Esophagus squamous epithelium (tissue), 5 donors: ENCODE measurements around the gene PSTPIP2. TPM values are rescaled to one million over a fixed set of nuclear protein-coding genes. Genes with fewer than 3 reads are reported as not detected.

Source experiments
- DNase-seq: peaks from one replicate; lab custom pipeline; 2025; lab: John Stamatoyannopoulos, UW
- H3K27ac ChIP-seq, 4 donors: fragments of 200-600 bp; sonication (generic); one replicate each; pipeline ENCODE4 v1.5.1; 2016 to 2019; ENCODE audit warnings: mild to moderate bottlenecking in 1 of 4
- H3K27me3 ChIP-seq, 4 donors: fragments of 200-600 bp; sonication (generic); 1 replicate in 3 of 4; 2 replicates in 1 of 4; pipeline versions ENCODE4 v1.5.1 to v1.6.0; 2017 to 2021; ENCODE audit warnings: antibody characterized with exemption in 1 of 4
- H3K36me3 ChIP-seq, 3 donors: fragments of 200-600 bp; sonication (generic); one replicate each; pipeline ENCODE4 v1.5.1; 2016 to 2019
- H3K4me1 ChIP-seq, 3 donors: fragments of 200-600 bp; sonication (generic); one replicate each; pipeline ENCODE4 v1.5.1; 2017 to 2019
- H3K4me3 ChIP-seq, 4 donors: fragments of 200-600 bp; sonication (generic); 1 replicate in 3 of 4; 2 replicates in 1 of 4; pipeline ENCODE4 v1.5.1; 2016 to 2019; ENCODE audit warnings: mild to moderate bottlenecking in 2 of 4, moderate library complexity in 1 of 4
- H3K9me3 ChIP-seq, 3 donors: fragments of 200-600 bp; sonication (generic); one replicate each; pipeline ENCODE4 v1.5.1; 2016 to 2019
- POLR2A ChIP-seq, 4 donors: fragments of 450-650 bp; IDR thresholded peaks; one replicate each; pipeline ENCODE4 v1.6.1; 2017; ENCODE audit warnings: antibody characterized with exemption in 4 of 4, mild to moderate bottlenecking in 4 of 4, moderate library complexity in 3 of 4
- WGBS, 2 donors: methylation state at CpG; one replicate each; pipeline ENCODE4 v1.1.5; 2018; 5-methylcytosine and 5-hydroxymethylcytosine counted together
- intact Hi-C: fragments of 100-400 bp; cut with DNase I; formaldehyde crosslinking; loops from one replicate; pipeline ENCODE4 v1.15.0; 2022
- total RNA-seq, 4 donors: library from RNA; depleted of rRNA; stranded (reverse); fragments of >200 nt; gene quantifications; one replicate each; pipeline ENCODE4 v1.1.0, GENCODE V29; 2016
- TF ChIP-seq, protein P1 (sequence below), 6 experiments: fragments of 450-650 bp in 4 of 6; fragments of 200-600 bp in 2 of 6; sonication (generic) in 2 of 6; IDR thresholded peaks; one replicate each; pipeline ENCODE4 v1.5.1; 2016 to 2019; ENCODE audit warnings: antibody characterized with exemption in 6 of 6, mild to moderate bottlenecking in 4 of 6, moderate library complexity in 4 of 6
- donor health status: DM: yes; HTN: yes; CAD: no.

PSTPIP2 gene
- total RNA-seq, 4 donors from 2014 or later = 5.6 to 18.7 (median 11.1) TPM

DNA sequence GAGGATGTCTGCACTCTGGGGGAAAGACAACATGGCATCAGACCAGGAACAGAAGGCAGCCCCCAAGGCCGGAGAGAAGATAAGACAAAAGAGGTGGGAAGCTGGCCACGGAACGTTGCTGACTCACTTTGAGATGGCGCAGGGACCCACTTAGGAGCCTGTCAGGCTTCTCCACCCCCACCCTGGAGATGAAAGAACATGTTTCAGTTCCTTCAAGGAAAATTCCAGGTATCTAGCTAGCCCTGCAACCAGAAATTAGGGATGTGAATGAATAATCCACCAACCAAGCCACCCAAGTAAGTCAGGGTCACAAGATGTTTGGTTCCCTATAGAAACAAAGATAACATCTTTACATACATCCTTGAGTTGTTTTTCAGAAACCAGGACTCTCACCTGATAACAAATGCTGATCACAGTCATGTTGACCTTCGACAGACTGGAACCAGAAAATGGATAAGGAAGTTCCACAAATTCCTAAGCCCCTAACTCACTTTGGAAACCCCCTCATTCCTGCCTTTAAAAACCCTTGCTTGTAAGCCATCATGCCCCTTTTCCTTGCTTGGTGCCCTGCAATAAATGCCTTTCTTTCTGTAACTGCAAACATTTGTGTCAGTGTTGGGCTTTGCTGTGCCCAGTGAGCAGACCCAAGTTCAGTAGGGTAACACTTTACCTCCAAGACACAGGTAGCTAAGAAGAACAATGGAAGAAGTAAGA is 31.9 kb downstream of the PSTPIP2 start:
- Histone ChIP-seq H3K4me1 (peaks cover 0 to 13% (median 9%) of the 10 kb centered on the region in 3 donors), H3K27ac (no peak overlapping the region)
- 64 to 70% methylated on average over 5 of the region's 5 CpGs for WGBS, 2 donors

DNA sequence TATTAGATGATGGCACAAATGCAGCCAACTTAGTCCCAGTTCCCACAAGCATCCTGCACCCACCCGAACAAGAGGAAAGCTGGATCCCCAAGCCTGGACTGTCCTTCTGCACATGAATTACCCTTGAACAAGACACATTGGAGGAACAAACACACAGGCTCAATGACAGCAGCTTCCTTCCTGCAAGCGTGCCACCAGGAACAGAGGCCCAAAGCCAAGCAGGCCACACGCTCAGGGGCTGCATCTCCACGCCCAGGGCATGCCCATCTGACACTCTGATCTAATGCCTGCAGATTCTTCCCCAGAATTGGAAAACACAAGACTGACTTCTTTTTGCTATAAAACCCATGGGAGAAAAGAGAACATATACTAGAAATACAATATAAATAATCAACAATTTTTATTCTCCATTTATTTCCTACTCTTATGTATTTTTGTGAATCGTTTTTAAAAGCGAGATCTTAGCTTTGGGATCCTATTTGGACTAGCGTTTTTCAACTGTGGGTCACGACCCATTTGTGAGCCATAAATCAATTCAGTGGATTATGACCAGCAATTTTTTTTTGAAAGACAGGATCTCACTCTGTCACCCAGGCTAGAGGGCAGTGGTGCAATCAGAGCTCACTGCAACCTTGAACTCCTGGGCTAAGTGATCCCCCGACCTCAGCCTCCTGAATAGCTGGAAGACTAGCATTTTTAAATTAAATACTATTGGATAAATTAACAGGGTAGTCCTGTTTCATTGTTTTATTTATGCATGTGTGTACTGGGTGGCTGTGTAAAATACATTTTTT is 34.4 kb downstream of the PSTPIP2 start:
- Histone ChIP-seq H3K4me1 (peaks cover 0 to 11% (median 8%) of the 10 kb centered on the region in 3 donors), H3K4me3 (no peak overlapping the region), H3K9me3 (no peaks in the 10 kb centered on the region), H3K36me3 (peaks cover 0 to 21% (median 0%) of the 10 kb centered on the region in 3 donors), H3K27me3 (no peaks in the 10 kb centered on the region), H3K27ac (no peak overlapping the region)
- 72 to 79% methylated on average over 9 of the region's 9 CpGs for WGBS, 2 donors
- no peak for DNase-seq
- intact Hi-C loops = no loop called here
- no peak for TF ChIP-seq POLR2A (IDR thresholded peaks at IDR 0.05)
- TF ChIP-seq, protein P1, sequence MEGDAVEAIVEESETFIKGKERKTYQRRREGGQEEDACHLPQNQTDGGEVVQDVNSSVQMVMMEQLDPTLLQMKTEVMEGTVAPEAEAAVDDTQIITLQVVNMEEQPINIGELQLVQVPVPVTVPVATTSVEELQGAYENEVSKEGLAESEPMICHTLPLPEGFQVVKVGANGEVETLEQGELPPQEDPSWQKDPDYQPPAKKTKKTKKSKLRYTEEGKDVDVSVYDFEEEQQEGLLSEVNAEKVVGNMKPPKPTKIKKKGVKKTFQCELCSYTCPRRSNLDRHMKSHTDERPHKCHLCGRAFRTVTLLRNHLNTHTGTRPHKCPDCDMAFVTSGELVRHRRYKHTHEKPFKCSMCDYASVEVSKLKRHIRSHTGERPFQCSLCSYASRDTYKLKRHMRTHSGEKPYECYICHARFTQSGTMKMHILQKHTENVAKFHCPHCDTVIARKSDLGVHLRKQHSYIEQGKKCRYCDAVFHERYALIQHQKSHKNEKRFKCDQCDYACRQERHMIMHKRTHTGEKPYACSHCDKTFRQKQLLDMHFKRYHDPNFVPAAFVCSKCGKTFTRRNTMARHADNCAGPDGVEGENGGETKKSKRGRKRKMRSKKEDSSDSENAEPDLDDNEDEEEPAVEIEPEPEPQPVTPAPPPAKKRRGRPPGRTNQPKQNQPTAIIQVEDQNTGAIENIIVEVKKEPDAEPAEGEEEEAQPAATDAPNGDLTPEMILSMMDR (IDR thresholded peaks at IDR 0.05) = no peak

More for the DNA sequence above, 31.9 kb downstream of the PSTPIP2 start:
- Histone ChIP-seq H3K36me3 (peaks cover 0 to 16% (median 0%) of the 10 kb centered on the region in 3 donors), H3K9me3 (no peaks in the 10 kb centered on the region), H3K4me3 (no peak overlapping the region), H3K27me3 (no peaks in the 10 kb centered on the region)
- intact Hi-C loops = no loop called here
- TF ChIP-seq, protein P1 (IDR thresholded peaks at IDR 0.05) = no peak
- TF ChIP-seq POLR2A (IDR thresholded peaks at IDR 0.05) = no peak
- DNase-seq = no peak

DNA sequence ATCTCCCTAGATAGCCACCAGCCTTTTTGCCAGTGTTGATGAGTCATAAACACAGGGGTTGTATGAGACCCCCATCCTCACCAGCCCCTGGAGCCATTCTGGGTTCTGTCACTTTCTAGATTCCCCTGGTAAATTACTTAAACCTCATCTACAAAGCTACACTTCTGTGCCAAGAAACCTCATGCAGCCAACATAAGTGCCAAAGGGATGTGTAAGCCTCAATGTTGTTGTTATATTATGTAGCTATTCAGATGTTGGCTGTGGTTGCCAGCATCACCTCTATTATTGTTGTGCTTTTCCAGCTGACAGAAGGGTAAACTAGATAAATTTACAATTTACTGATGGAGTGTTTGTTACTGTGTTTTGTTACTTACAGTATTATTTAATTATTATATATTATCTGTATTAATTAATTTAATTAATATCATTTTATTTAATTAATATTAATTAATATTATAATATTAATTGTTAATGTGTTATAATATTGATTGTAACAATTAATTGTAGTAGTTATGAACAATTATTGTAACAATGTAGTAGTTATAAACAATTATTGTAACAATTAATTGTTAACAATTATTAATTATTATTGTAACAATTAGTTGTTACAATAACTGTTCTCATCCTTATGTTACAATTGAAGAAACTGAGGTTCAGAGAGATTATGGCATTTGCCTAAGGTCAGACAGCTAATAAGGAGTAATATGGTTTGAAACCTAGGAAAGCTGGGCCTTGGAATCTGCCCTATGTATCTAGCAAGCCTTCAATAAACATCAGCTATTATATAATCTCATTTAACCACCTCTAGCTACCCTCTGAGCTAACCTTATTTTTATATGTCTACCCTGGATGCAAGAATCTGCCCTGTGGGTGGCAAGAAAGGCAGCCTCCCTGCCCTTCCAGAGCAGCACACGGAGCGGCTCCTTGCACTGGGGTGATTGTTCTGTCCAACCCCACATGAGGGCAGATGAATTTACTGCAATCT is 36.1 kb downstream of the PSTPIP2 start:
- Histone ChIP-seq H3K9me3 (no peaks in the 10 kb centered on the region), H3K36me3 (peaks cover 0 to 21% (median 0%) of the 10 kb centered on the region in 3 donors), H3K4me1 (no peaks in the 10 kb centered on the region), H3K27ac (no peak overlapping the region), H3K27me3 (no peaks in the 10 kb centered on the region), H3K4me3 (no peak overlapping the region)
- 100% methylated on average over 2 of the region's 2 CpGs; no CpG with 5 or more reads in 1 of the 2 donors for WGBS, 2 donors
- TF ChIP-seq, protein P1 (IDR thresholded peaks at IDR 0.05) = no peak
- TF ChIP-seq POLR2A (IDR thresholded peaks at IDR 0.05) = no peak
- no peak for DNase-seq
- intact Hi-C loops = no loop called here

DNA sequence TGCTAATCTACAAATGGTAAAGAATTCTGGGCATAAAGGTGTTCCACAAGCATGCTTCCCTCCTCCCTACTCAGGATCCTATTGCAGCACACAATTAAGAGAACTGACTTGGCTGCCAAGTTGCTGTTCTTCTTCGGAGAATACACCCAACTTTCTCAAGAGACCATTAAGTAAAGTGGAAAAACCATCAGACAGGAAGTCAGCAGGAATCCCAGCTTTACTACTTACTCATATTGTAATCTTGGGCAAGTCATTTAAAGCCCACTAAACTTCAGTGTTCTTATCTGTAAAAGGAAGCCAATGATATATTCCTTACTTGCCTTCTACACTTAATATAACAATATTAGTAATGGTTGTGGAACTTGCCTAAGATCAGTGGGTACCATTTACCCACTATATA is 37.8 kb downstream of the PSTPIP2 start:
- no peak overlapping the region for H3K27ac ChIP-seq
- H3K4me1 ChIP-seq = no peaks in the 10 kb centered on the region
- peaks cover 0 to under 1% (median 0%) of the 10 kb centered on the region in 4 donors for H3K27me3 ChIP-seq
- DNase-seq = no peak
- WGBS, 2 donors = 17 to 73% methylated on average over 1 of the region's 1 CpG
- no peak overlapping the region for H3K4me3 ChIP-seq
- H3K36me3 ChIP-seq = peaks cover 0 to 16% (median 0%) of the 10 kb centered on the region in 3 donors
- intact Hi-C loops = no loop called here
- TF ChIP-seq POLR2A (IDR thresholded peaks at IDR 0.05) = no peak
- TF ChIP-seq, protein P1 (IDR thresholded peaks at IDR 0.05) = no peak
- H3K9me3 ChIP-seq = no peaks in the 10 kb centered on the region
